WTC11 (cell line): ENCODE measurements around the gene OR4N2. TPM values are rescaled to one million over a fixed set of nuclear protein-coding genes. Genes with fewer than 3 reads are reported as not detected.

Experiments used
- ATAC-seq: fragments of 200-7000 bp; cut with Tn5 transposase; 2 replicates; pipeline ENCODE4 v1.10.0; 2021; ENCODE audit warnings: mild to moderate bottlenecking, moderate library complexity
- CTCF ChIA-PET: fragments of 300-600 bp; sonication (Branson Sonifier 250); formaldehyde crosslinking; loops from one replicate; lab custom pipeline; 2021; ENCODE audit warnings: antibody characterized with exemption; lab: Charles Lee
- POLR2A ChIA-PET: fragments of 350-600 bp; sonication (Branson Sonifier 250); formaldehyde crosslinking; loops from one replicate; lab custom pipeline; 2021; ENCODE audit warnings: antibody characterized with exemption; lab: Charles Lee
- DNase-seq: peaks from one replicate; pipeline ENCODE4 v3.0.0; 2021; ENCODE audit warnings: low spot score
- H3K27ac Mint-ChIP-seq: 2 replicates; pipeline ENCODE4 v1.8.0; 2021; ENCODE audit warnings: mixed read lengths
- H3K27me3 Mint-ChIP-seq: 2 replicates; pipeline ENCODE4 v1.8.0; 2021; ENCODE audit warnings: low read depth, mild to moderate bottlenecking, moderate library complexity, mixed read lengths
- H3K36me3 Mint-ChIP-seq: 2 replicates; pipeline ENCODE4 v1.8.0; 2021; ENCODE audit warnings: mixed read lengths
- H3K4me1 Mint-ChIP-seq: 2 replicates; pipeline ENCODE4 v1.8.0; 2022; ENCODE audit warnings: mixed read lengths
- H3K4me3 Mint-ChIP-seq: 2 replicates; pipeline ENCODE4 v1.8.0; 2021; ENCODE audit warnings: mild to moderate bottlenecking, moderate library complexity, mixed read lengths
- H3K9me3 Mint-ChIP-seq: 2 replicates; pipeline ENCODE4 v1.8.0; 2021; ENCODE audit warnings: mixed read lengths
- ATF2 ChIP-seq: sonication (generic); formaldehyde crosslinking; IDR thresholded peaks from 2 replicates; pipeline ENCODE4 v1.8.1; 2022; ENCODE audit warnings: low read depth, missing genetic modification reagents, borderline replicate concordance
- CREB1 ChIP-seq: sonication (generic); formaldehyde crosslinking; IDR thresholded peaks from 2 replicates; pipeline ENCODE4 v1.8.0; 2023; ENCODE audit warnings: mild to moderate bottlenecking, missing genetic modification reagents
- CTCF ChIP-seq: fragments of 200-600 bp; IDR thresholded peaks from 2 replicates; pipeline ENCODE4 v1.8.0; 2022; ENCODE audit warnings: antibody characterized with exemption
- E2F1 ChIP-seq: sonication (generic); formaldehyde crosslinking; IDR thresholded peaks from 2 replicates; pipeline ENCODE4 v1.8.0; 2022; ENCODE audit warnings: mild to moderate bottlenecking, missing genetic modification reagents
- E2F5 ChIP-seq: sonication (generic); formaldehyde crosslinking; IDR thresholded peaks from 2 replicates; pipeline ENCODE4 v1.8.1; 2022; ENCODE audit warnings: mild to moderate bottlenecking, moderate library complexity, missing genetic modification reagents
- FOXK1 ChIP-seq: sonication (generic); formaldehyde crosslinking; IDR thresholded peaks from 2 replicates; pipeline ENCODE4 v1.8.0; 2022; ENCODE audit warnings: mild to moderate bottlenecking, moderate library complexity, missing genetic modification reagents
- FOXP4 ChIP-seq: sonication (generic); formaldehyde crosslinking; IDR thresholded peaks from 2 replicates; pipeline ENCODE4 v1.8.0; 2022; ENCODE audit warnings: mild to moderate bottlenecking, missing genetic modification reagents
- JUN ChIP-seq: sonication (generic); formaldehyde crosslinking; IDR thresholded peaks from 2 replicates; pipeline ENCODE4 v1.8.0; 2023; ENCODE audit warnings: mild to moderate bottlenecking, missing genetic modification reagents
- MAX ChIP-seq: sonication (generic); formaldehyde crosslinking; IDR thresholded peaks from 2 replicates; pipeline ENCODE4 v1.8.0; 2022; ENCODE audit warnings: mild to moderate bottlenecking, missing genetic modification reagents
- PREB ChIP-seq: sonication (generic); formaldehyde crosslinking; IDR thresholded peaks from 2 replicates; pipeline ENCODE4 v1.8.1; 2022; ENCODE audit warnings: mild to moderate bottlenecking, missing genetic modification reagents, moderate library complexity, borderline replicate concordance
- PRRX2 ChIP-seq: fragments of 250-450 bp; sonication (Bioruptor Pico); IDR thresholded peaks from 2 replicates; pipeline ENCODE4 v1.8.0; 2021; ENCODE audit warnings: mild to moderate bottlenecking
- RELA ChIP-seq: sonication (generic); formaldehyde crosslinking; IDR thresholded peaks from 2 replicates; pipeline ENCODE4 v1.8.1; 2022; ENCODE audit warnings: missing genetic modification reagents, mild to moderate bottlenecking, borderline replicate concordance
- SMAD3 ChIP-seq: sonication (generic); formaldehyde crosslinking; IDR thresholded peaks from 2 replicates; pipeline ENCODE4 v1.8.0; 2022; ENCODE audit warnings: missing genetic modification reagents, mild to moderate bottlenecking, borderline replicate concordance
- ZNF219 ChIP-seq: sonication (generic); formaldehyde crosslinking; IDR thresholded peaks from 2 replicates; pipeline ENCODE4 v1.8.0; 2023; ENCODE audit warnings: missing genetic modification reagents, mild to moderate bottlenecking, borderline replicate concordance
- ZNF232 ChIP-seq: sonication (generic); formaldehyde crosslinking; IDR thresholded peaks from 2 replicates; pipeline ENCODE4 v1.8.0; 2022; ENCODE audit warnings: mild to moderate bottlenecking, missing genetic modification reagents
- ZSCAN18 ChIP-seq: fragments of 250-450 bp; sonication (Bioruptor Pico); IDR thresholded peaks from 2 replicates; pipeline ENCODE4 v2.1.2; 2022; ENCODE audit warnings: mild to moderate bottlenecking, moderate library complexity
- total RNA-seq: library from RNA; stranded (reverse); gene quantifications from 3 replicates; pipeline ENCODE4 v1.2.3, GENCODE V29; 2021

Gene OR4N2
- total RNA-seq, 1 experiment from 2014 or later, result not detected

- ATAC-seq (no peak), DNase-seq (no peak)
- Mint-ChIP-seq H3K9me3 (no peaks in the 10 kb centered on the region; the same call in none of the 2 replicates), H3K27ac (no peak within 1 kb of the TSS), H3K4me1 (no peaks in the 10 kb centered on the region), H3K4me3 (no peak within 1 kb of the TSS), H3K27me3 (peaks cover 9% of the 10 kb centered on the region), H3K36me3 (peaks cover 47% of the 10 kb centered on the region)
- TF ChIP-seq E2F5, result no peak
- no peak for TF ChIP-seq ZNF219 (CRISPR knock-in tag)
- no peak for TF ChIP-seq MAX (CRISPR knock-in tag)
- no peak for TF ChIP-seq JUN (CRISPR knock-in tag)
- TF ChIP-seq FOXP4 (CRISPR knock-in tag), result no peak
- no peak for TF ChIP-seq ZNF232 (CRISPR knock-in tag)
- TF ChIP-seq FOXK1 (CRISPR knock-in tag), result no peak
- TF ChIP-seq ATF2 (CRISPR knock-in tag), result no peak
- no peak for TF ChIP-seq RELA (CRISPR knock-in tag)
- no peak for TF ChIP-seq PREB (CRISPR knock-in tag)
- no peak for TF ChIP-seq ZSCAN18 (CRISPR knock-in tag)
- ChIA-PET POLR2A (no interaction called here), CTCF (no interaction called here)
Measured at GRCh38 chr14:19874842-19875241, 71.3 kb downstream of the OR4N2 start, which contains the start of gene OR4K2. Gene OR4K2 (plus strand): TSS chr14:19875142. CDS start chr14:19876268, 1,126 bp downstream.

GRCh38 chr14:19878029-19878642 lies 74.6 kb downstream of the OR4N2 start:
- Mint-ChIP-seq H3K27ac (no peak overlapping the region), H3K4me3 (no peak overlapping the region), H3K27me3 (peaks cover 2% of the 10 kb centered on the region), H3K4me1 (no peaks in the 10 kb centered on the region), H3K9me3 (no peaks in the 10 kb centered on the region; the same call in none of the 2 replicates), H3K36me3 (peaks cover 48% of the 10 kb centered on the region)
- CTCF ChIA-PET, result interaction anchor here (0.7 kb wide), 1 partner anchor 54 kb away, joined by 3 read pairs; no protein-coding TSS in a partner anchor
- TF ChIP-seq SMAD3 (CRISPR knock-in tag) (no peak), E2F1 (CRISPR knock-in tag) (no peak), PRRX2 (CRISPR knock-in tag) (no peak), CTCF (peak; percentile 77), CREB1 (CRISPR knock-in tag) (no peak)
- DNase-seq (no peak), ATAC-seq (no peak)
- POLR2A ChIA-PET, result no interaction called here
